ENCODE measurements around the gene PEX12.
A peak's percentile ranks its signal among the peaks of the same experiment; 100 is the strongest.

PEX12 gene

DNA sequence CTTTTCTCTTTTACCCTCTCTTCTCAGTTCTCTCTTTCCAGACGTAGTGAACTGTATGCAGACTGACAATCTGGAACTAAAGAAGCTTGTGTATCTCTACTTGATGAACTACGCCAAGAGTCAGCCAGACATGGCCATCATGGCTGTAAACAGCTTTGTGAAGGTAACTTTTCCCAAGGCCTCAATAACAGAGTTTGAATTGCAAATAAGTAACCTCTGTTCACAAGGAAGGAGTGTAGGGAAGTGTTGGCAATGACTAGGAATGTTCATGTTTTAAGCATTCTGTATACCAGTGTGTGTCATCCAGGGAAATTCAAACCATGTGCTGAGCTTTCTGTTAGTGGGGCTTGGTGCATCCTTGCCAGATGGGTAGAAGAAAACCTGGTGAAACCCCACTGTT lies 27.3 kb upstream of the PEX12 start:
- TF ChIP-seq PPARA (CRISPR knock-in tag; IDR thresholded peaks at IDR 0.05; ENCODE audit: borderline replicate concordance) (no peak), TOX (CRISPR knock-in tag; IDR thresholded peaks at IDR 0.05; ENCODE audit: borderline replicate concordance) (no peak), CSDC2 (CRISPR knock-in tag; IDR thresholded peaks at IDR 0.05) (no peak), RARB (CRISPR knock-in tag; IDR thresholded peaks at IDR 0.05) (no peak), TSHZ2 (CRISPR knock-in tag; IDR thresholded peaks at IDR 0.05) (no peak), ZFP30 (CRISPR knock-in tag; IDR thresholded peaks at IDR 0.05) (no peak), ISL1 (CRISPR knock-in tag; IDR thresholded peaks at IDR 0.05) (no peak), ARNTL (CRISPR knock-in tag; IDR thresholded peaks at IDR 0.05; ENCODE audit: borderline replicate concordance, low read depth) (no peak), BACH2 (CRISPR knock-in tag; IDR thresholded peaks at IDR 0.05; ENCODE audit: borderline replicate concordance) (no peak), ESRRG (CRISPR knock-in tag; IDR thresholded peaks at IDR 0.05) (no peak)
- ATAC-seq: peak; percentile 87

DNA sequence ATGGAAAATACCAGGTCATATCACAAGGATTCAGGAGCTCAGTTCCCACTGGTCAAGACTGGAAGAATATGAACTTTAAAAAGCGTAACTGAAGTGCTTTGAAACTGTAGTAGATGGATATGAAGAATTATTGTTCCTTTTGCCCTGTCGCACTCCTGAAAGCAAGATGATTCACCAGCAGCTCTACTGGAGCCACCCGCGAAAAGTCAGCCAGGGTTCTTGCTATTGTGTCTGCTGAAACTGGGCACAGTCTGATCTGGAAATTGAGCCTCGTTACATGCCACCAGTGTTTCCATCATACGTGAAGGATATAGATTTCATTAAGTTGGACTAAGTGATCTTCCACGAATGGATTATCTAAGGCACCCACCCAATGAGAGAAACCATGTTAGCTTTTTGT lies 25.3 kb upstream of the PEX12 start:
- no peak for ATAC-seq

More for the DNA sequence above, 25.3 kb upstream of the PEX12 start:
- TF ChIP-seq ZNF8 (CRISPR knock-in tag; IDR thresholded peaks at IDR 0.05): no peak
- TF ChIP-seq CREB5 (CRISPR knock-in tag; IDR thresholded peaks at IDR 0.05; ENCODE audit: low read depth): no peak
- TF ChIP-seq GLIS3 (CRISPR knock-in tag; IDR thresholded peaks at IDR 0.05): no peak
- no peak for TF ChIP-seq ZNF565 (CRISPR knock-in tag; conservative IDR thresholded peaks at IDR 0.05; ENCODE audit: low read depth)
- no peak for TF ChIP-seq BACH2 (CRISPR knock-in tag; IDR thresholded peaks at IDR 0.05; ENCODE audit: borderline replicate concordance)
- TF ChIP-seq ZC3H10 (CRISPR knock-in tag; IDR thresholded peaks at IDR 0.05): no peak
- TF ChIP-seq PPARA (CRISPR knock-in tag; IDR thresholded peaks at IDR 0.05; ENCODE audit: borderline replicate concordance): no peak
- no peak for TF ChIP-seq SNAI2 (CRISPR knock-in tag; IDR thresholded peaks at IDR 0.05)
- no peak for TF ChIP-seq TCF4 (CRISPR knock-in tag; IDR thresholded peaks at IDR 0.05; ENCODE audit: borderline replicate concordance)
- no peak for TF ChIP-seq CSDC2 (CRISPR knock-in tag; IDR thresholded peaks at IDR 0.05)
- no peak for TF ChIP-seq TOX (CRISPR knock-in tag; IDR thresholded peaks at IDR 0.05; ENCODE audit: borderline replicate concordance)
- no peak for TF ChIP-seq ZFP3 (CRISPR knock-in tag; IDR thresholded peaks at IDR 0.05)
- TF ChIP-seq TSHZ2 (CRISPR knock-in tag; IDR thresholded peaks at IDR 0.05): no peak
- no peak for TF ChIP-seq ARNTL (CRISPR knock-in tag; IDR thresholded peaks at IDR 0.05; ENCODE audit: borderline replicate concordance, low read depth)
- no peak for TF ChIP-seq POU6F1 (CRISPR knock-in tag; IDR thresholded peaks at IDR 0.05; ENCODE audit: borderline replicate concordance, low read depth)
- no peak for TF ChIP-seq ISL1 (CRISPR knock-in tag; IDR thresholded peaks at IDR 0.05)
- no peak for TF ChIP-seq CSRNP3 (CRISPR knock-in tag; IDR thresholded peaks at IDR 0.05)
- TF ChIP-seq RARB (CRISPR knock-in tag; IDR thresholded peaks at IDR 0.05): no peak
- TF ChIP-seq ZFP30 (CRISPR knock-in tag; IDR thresholded peaks at IDR 0.05): no peak

All from SK-N-SH treated with all-trans-retinoic acid at 6 μM for 48 hours (cell line).